Inflammatory macrophage treated with lipopolysaccharide for 4 hours (primary cell): ENCODE data around the gene SH3BGRL3.

Experiments
- DNase-seq: peaks from one replicate; pipeline ENCODE4 v3.0.0-alpha.2; 2020

SH3BGRL3 gene

DNA sequence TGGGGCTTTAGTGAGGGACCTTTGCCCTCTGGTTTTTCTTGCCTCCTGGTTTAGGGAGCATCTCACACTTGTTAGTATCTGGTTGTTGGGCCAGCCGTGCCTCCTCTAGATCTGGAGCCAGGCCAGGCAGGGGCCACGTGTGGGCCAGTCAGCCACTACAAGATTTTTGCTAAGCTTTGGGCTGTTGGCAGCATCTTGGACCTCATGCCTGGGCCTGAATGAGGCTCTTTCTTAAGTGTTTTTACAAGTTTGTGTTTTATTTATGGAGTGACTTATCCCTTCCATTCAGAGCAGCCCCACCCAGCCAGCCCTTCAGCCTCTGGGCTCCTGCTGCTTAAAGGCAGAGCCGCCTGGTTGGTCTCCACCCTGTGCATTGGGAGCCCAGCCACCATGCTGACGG, 1.6 kb upstream of the SH3BGRL3 start:
- no peak for DNase-seq

DNA sequence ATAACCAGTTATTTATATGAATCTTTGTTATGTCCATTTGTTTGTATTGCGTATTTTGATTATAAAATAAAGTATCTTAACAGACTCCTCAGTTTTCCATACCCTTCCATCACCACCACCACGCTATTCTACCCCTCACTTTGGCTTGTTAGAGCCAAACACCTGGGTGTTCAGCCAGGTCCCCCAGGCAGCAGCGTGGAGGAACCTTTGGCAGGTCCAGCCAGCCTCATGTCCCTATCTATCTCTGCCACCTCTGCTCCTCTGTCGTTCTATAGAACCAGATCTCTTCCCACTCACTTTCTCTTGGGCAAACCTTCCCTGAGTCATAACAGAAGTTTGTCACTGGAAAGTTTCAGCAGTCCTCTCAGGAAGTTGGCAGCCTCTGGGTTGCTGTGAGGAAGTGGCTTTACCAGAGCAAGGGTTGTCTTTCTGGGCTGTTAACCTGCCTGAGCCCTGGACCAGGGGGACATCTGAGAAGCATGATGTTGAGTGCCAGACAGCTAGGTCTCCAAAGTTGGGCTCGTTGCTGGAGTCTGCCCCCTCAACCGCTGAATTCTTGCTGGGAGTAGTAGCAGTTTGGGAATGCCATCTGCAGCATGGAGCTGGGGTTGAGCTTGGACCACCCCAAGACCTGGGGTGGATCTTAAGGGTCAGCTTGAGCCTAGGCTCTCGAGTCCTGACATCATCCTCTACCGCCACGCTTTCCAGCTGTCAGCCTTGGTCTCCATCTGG, 996 bp upstream of the SH3BGRL3 start:
- peak; percentile 97 for DNase-seq

DNA sequence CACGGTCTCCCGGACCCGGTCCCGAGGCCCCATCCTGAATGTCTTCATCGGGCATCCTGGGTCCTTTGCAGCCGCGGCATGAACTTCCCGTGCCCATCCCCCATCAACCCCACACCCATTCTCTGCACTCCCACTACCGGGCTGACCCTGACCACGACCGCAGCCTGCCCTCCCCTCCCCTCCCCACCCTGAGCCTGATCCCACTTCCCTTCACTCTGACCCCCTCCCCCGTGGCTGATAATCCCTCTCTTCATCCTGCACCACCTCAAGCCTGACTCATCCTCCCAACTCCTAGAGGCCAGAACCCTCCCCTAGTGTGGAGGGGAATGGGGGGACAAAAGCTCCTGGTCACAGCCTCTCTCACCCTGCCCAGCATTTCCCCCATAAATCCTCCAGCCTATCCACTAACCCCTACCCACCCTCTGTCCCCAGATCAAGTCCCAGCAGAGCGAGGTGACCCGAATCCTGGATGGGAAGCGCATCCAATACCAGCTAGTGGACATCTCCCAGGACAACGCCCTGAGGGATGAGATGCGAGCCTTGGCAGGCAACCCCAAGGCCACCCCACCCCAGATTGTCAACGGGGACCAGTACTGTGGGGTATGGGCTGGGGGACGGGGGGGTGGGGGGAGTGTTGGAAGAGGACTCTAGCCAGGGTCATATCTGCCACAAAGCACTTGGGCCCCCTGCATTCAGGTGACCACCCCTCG, 602 bp downstream of the SH3BGRL3 start:
- no peak for DNase-seq

DNA sequence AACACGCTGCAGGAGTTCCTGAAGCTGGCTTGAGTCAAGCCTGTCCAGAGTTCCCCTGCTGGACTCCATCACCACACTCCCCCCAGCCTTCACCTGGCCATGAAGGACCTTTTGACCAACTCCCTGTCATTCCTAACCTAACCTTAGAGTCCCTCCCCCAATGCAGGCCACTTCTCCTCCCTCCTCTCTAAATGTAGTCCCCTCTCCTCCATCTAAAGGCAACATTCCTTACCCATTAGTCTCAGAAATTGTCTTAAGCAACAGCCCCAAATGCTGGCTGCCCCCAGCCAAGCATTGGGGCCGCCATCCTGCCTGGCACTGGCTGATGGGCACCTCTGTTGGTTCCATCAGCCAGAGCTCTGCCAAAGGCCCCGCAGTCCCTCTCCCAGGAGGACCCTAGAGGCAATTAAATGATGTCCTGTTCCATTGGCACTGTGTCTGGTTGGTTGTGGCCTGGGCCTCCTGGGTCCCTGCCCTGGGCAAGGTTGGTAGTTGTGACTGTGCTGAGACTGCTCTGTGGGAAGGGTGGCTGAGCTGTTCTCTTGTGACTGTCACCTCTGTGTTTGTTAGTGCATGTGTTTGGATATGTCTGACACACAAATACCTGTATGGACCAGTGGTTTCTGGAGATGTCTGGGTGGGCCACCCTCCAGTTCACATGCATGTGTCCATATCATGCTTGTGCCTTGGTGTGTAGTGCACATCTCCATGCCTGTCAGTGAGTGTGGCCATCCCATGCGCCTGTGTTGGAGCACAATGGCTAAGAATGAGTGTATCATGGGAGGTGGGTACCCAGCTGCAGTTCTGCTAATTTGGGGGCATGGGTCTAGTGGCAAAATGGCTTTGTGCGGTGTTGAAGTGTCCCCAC, 1.4 kb downstream of the SH3BGRL3 start:
- DNase-seq: no peak

DNA sequence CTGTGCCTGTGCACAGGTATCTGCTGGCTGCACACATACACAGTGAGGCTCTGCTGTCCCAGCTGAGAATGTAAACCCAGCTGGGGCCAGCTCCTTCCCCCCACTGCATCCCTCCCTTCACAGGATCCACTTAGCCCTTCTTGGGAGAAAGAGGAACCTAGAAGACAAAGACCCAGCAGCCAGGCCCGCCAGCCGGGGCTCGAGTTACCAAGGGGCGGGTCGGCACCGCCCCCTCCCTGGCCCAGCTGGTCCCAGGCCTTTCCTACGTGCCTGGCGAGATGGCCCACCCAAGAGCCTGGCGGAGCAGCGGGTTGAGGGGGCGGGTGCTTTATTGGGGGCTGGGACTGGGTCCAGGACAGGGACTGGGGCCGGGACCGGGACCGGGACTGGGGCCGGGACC, 2.1 kb downstream of the SH3BGRL3 start:
- peak; percentile 23 for DNase-seq

DNA sequence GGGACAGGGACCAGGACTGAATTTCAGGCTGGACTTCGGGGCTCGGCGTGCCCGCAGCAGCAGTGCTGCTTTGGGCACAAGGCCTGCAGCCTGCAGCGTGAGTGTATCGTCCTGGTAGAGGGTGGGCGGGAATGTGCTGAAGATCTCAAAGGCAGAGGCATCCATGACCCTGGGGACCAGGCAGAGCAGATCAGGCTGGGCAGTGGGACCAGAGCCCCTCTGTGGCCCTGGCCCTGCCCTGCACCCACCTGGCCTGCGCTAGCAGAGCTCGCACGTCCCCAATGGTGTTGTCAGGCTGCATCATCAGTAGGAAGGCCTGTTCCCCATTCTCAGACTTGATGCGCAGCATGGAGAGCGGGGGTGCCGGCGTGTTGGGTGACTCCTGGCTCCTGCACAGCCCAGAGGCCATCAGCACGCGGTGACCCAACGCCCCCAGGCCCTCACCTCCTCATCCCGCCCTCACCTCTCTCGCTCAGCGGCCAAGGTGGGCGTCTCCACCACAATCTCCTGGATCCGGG, 2.6 kb downstream of the SH3BGRL3 start:
- no peak for DNase-seq

DNA sequence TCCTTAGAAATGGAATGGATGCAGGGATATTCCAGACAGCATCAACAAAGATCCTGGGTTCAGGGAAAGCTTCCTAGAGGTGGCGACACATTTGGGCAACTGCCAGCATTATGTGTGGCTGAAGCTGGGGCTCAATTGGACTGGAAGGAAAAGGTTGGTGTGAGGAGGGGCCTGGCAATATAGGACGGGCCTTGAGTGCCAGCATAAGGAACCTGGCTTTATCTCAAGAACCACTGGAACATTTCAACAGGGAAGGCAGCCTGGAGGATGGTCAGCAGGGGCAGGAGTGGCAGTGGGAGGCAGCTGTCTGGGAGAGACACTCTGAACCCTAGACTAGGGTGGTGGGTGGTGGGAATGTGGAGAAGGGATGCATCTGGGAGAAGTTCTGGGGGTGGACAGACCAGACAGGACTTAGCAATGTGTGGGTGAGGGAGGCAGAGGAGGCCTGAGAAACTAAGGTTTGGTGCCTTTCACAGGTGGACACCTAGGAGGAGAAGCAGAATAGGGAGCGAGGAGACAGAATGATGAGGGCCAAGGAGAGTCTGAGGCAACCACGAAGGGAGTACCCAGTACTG, 3.5 kb downstream of the SH3BGRL3 start:
- no peak for DNase-seq

DNA sequence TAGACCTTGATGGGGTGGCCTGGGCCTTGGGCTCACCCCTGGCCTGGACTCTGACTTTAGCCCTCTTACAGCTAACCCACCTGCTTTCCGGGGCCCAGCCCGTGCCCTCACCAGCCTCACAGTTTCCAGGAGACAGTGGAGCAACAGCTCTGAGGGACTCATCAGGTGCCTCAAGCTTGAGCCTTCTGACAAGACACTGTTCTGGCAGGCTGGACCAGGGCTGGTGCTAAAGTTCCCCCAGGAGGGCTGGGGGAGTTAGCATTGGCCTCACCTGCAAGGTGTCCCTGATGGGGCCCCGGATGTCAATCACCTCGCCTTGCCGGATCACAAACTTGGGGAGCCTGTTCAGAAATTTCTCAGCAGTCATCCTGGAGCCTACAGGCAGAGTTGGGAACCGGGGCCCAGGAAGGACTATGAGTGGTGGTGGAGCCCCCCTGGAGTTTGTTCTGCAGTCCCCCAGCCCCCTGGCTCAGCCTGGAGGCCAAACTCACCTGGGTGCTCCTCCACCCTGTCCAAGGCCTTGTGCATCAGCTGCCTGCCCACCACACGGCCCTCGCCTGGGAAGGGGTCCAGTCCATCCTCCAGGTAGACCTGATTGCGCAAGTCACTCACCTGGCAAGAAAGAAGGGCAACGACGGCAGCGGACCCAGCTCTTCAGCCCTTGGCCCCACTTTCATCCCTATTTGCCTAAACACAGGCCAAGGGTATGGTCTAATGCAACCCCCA, 4.1 kb downstream of the SH3BGRL3 start:
- DNase-seq: no peak

DNA sequence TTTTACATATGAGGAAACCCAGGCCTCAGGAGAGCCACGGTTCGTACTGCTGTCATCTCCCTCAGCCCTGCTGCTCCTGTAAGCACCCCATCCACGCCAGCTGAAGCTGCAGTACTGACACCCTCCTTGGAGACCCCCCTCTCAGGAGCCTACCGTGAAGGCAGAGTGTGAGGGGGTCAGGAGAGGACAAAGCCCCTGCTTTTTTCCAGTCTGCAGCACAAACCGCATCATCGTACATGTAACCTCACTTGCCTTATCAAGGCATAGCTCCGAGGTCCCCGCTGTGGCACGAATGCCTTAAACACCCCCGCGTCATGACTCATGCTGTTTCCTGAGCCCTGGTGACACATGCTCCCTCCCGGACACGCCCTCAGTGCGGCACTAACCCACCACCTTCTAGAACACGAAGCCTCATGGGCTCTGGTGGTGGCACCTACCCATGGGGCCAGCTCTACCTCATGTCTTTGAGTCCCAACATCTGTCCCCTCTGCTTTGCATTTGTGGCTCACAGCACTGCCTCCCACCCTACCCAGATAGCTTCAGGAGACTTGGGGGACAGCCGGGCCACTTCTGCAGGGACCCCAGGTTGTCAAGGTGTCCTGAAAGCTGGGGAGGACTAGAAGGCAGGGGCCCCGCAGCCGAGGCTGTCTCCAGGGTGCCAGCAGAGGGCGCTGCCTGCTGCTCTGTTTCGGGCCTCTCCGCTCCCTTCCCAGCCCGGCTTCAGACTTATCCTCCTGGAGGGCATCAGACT, 4.9 kb downstream of the SH3BGRL3 start:
- DNase-seq: peak; percentile 92

DNA sequence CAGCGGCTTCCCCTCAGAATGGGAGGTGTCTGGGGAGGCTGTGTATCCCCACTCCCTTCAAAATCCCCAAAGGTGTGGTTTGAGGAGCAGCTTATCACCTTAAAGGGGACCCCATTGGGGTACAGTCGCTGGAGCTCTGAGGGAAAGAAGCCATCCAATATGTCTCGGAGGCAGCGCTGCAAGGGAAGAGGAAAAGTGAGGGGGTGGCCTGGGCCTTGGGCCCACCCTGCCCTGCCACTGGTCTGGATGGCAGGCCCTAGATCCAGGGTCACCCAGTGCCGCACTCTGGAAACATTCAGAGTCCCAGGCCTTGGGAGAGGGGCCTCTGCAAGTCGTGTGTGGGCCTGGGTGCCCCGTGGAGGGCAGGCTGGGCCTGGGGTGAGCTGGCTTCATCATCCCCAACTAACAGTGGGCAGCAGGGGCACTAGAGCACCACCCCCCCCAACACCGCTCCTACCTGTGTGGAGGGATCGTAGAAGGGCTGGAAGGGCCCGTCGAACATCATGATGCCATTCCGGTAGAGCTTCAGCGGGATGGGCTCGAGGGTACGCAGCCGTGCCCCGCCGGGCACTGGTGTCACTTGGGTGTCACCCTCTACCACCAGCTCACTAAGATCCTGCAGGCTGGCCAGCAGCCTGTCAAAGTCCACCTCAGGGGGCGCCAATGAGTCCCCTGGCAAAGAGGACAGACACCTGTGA, 5.6 kb downstream of the SH3BGRL3 start:
- peak; percentile 42 for DNase-seq

DNA sequence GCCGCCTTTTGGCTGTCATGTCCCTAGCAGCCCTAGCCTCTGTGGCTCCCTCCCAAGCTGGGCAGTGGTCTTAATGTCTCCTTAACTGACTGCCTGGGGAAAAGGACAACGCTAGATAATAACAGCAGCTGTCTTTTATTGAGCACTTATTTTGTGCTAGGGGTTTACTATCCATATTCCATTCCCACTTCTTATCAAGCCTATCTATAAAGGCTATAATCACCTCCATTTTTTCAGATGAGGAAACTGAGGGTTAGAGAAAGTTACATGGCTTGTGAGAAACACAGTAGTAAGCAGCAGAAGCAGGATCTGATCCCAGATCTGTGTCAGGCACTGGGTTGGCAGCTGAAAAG, 6.2 kb downstream of the SH3BGRL3 start:
- DNase-seq: no peak

DNA sequence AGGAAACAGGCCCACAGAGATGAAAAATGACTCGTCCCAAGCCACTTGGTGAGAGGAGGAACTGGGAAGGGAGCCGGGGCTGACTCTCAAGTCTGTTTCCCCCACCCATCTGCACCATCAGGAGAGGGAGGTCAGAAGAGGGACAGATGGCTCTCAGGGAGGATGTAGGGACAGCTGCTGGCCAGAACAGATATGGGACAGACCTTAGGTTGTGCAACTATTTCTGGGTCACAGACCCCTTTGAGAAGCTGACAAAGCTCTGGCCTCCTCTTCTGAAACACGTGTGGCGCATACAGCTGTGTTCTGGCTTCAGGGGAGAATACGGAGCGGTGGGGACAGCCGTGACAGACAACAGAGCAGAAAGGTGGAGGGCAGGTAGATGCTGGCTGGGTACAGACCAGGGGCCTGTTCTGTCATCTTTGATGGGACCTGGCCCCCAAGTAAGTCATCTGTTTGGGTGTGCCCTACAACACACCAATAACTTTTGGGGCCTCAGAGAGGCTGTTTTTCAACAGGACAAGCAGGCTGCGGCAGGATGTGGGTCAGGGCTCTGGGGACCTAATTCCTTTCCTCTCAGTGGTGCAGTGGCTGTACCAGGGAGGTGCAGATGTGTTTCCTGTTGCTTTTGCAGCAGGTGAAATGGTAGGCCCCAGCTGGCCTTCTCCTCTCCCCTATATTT, 7.3 kb downstream of the SH3BGRL3 start:
- DNase-seq: peak; percentile 69

DNA sequence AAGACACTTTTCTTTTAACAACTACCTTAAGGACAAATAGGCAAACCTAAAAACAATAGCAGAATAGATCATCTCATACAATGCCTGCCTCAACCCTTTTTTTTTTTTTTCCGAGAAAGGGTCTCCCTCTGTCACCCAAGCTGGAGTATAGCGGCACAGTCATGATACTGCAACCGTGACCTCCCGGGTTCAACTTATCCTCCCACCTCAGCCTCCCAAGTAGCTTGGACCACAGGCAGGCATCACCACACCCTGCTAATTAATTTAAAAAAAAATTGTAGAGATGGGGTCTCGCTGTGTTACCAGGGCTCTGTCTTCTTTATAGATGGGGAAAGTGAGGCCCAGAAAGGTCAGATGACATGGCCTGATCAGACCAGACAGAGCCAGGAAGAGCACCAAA, 7.9 kb downstream of the SH3BGRL3 start:
- DNase-seq: no peak

DNA sequence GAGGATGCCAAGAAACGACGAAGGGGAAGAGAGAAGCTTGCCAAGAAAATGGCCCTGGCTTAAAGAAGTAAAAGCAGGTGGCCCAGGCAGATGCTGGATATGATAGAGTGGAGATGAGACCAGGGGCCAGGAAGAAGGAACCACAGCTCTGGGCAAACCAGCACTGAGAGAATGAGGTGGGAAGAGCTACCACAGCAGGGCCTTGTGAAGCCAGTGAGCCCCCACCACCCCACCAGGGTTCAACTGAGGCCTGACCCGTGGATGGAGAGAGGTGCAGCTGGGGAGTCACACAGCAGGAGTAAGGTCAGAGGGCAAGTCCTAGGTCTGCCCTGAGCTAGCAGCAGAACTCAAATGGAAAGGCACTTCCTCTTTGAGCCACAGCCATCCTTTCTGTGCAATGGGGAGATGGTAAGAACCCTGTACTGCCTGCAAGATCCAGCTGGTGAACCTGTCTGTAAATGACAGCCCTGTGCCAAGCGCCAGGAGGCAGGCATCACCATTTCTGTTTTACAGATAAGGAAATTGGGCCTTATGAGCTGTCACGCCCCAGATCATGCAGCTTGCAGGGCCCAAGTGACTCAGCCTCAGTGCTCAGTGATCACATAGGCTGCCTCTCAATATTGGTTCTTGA, 8.5 kb downstream of the SH3BGRL3 start:
- peak; percentile 82 for DNase-seq

DNA sequence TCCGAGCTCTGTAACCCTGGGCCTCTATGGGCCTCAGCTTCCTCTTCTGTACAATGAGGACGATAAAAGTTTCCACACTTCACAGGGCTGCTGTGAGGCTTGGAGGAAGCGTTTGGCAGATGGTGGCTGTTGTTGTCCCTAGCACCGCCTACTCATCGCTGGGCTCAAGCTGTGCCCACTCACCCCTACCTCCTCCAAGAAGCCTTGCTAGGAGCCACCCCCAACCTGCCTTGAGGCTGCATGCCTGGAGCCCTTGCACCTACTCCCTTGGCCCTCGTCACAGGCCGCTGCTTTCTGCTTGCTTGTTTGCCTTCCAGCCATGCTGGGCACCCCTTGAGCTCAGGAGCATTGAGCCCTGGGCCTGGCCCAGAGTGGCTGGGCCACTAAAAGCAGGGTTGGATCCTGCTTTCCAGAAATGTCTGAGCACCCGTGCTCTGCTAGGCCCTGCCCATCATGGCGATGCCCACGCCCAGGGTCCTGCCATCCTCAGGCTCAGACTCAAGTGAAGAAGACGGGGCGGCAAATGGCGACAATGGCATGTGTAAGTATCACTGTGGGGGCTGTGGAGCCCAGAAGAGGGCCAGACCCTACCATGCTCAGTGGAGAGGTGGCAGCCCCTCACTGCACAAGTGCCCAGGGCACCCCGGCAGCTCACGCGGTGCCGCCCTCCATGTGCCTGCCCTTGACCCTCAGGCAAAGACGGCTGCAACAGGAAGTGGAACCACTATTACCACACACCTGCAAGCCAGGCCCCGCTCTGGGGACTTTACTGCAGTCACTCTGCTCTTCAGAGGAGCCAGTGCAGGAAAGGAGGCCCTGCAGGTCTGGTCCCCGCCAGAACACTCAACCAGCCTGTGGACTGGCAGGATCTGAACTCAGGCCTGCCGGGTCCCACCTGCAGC, 9.5 kb downstream of the SH3BGRL3 start:
- peak; percentile 83 for DNase-seq

DNA sequence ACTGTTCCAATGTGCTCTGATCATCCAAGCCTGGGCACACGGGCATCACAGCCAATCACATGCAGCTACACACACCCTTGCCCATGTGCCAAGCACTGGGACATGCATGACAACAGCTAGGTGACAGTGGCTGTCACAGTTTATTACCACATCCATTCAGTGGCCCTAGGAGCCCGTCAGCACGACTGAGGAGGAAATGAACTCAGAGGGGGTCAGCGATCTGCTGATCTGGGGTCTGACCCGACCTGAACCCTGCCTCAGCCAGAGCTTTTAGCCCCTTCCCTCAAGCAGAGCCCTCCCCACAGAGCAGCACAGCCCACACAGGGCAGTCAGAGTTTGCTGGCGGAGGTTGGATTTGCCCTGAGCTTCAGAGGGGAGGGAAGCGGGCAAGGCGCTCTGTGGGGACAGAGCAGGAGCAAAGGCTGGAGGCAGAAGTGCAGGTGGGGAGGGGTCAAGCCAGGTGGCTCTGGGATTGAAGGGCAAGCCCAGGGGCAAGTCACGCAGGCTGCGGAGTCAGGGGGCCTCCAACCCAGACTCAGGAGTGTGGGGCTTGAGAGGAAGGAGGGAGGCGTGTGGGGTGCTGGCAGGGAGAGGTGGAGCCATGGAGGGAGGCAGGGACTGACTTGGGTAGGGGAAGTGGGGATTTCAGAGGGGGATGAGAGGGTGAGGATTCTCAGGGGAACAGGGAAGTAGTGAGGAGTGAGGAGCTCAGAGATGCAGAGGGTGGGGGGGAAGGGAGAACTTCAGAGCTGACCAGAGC, 10.4 kb downstream of the SH3BGRL3 start:
- DNase-seq: peak; percentile 86

DNA sequence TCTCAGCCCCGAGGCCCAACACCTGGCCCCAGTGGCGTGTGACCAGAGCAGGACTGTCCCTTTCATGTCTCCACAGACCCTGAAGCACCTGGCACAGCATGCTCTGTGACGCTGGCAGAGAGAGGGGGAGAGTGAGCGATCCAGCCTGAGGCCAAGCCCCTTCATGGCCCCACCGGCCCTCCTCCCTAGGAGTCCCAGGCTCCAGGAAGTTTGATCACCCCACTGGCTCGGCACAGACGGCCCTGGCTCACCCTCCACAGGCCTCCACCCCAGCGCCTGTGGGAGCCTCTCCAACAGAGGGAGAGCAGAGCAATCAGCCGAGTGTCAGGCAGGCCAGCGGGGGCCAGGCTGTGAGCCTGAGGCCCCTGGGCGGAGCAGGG, 11.0 kb downstream of the SH3BGRL3 start:
- no peak for DNase-seq

DNA sequence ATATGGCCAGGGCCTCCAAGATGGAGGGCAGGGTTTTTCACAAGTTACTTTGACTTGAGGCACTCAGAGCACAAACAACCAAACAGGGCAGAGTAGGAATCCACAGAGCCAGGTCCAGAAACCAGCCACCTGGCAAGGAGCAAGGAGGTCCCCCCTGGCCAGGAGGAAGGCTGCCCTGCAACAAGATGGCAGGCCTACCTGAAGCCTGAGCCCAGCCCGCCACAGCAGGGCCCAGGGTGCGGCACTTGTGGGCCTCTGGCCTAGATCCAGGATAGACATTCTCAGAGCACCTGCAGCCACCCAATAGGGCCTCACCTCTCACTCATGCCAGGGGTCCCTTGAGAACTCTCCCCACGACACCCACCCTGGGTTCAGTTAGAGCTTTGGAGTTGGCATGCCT, 11.5 kb downstream of the SH3BGRL3 start:
- no peak for DNase-seq
